Left ventricle myocardium inferior (tissue), 1 donor: ENCODE measurements around the gene VAV3. TPM values are rescaled to one million over a fixed set of nuclear protein-coding genes. Genes with fewer than 3 reads are reported as not detected.

Experiments used
- DNase-seq: peaks from one replicate; pipeline ENCODE4 v3.0.0-alpha.2; 2020
- H3K27ac ChIP-seq: fragments of 200-600 bp; replicated peaks from 2 replicates; pipeline ENCODE4 v1.8.0; 2021
- H3K27me3 ChIP-seq: fragments of 200-600 bp; 2 replicates; pipeline ENCODE4 v1.8.0; 2021; ENCODE audit warnings: low read depth
- H3K36me3 ChIP-seq: fragments of 200-600 bp; 2 replicates; pipeline ENCODE4 v1.8.0; 2021
- H3K4me1 ChIP-seq: fragments of 200-600 bp; 2 replicates; pipeline ENCODE4 v1.8.0; 2021
- H3K4me3 ChIP-seq: fragments of 200-600 bp; 2 replicates; pipeline ENCODE4 v1.8.0; 2021; ENCODE audit warnings: mild to moderate bottlenecking, moderate library complexity
- H3K9me3 ChIP-seq: fragments of 200-600 bp; replicated peaks from 2 replicates; pipeline ENCODE4 v1.8.0; 2021
- intact Hi-C: fragments of 100-400 bp; cut with micrococcal nuclease; formaldehyde crosslinking; loops from one replicate; pipeline ENCODE4 v1.11.0; 2022
- total RNA-seq: library from RNA; stranded (reverse); fragmentation: NEBNext Ultra II Directional; extraction: Animal tissue kit (Norgen Biotek cat#: 25700); gene quantifications from one replicate; pipeline ENCODE4 v1.2.1, GENCODE V29; 2021
- TF ChIP-seq, protein P1 (sequence below): fragments of 200-600 bp; IDR thresholded peaks from 2 replicates; pipeline ENCODE4 v1.8.0; 2021; ENCODE audit warnings: antibody characterized with exemption, mild to moderate bottlenecking, borderline replicate concordance
- donor health status: DM: no; HTN: yes; CAD: no; lungs with severe emphysema.

Gene VAV3
- total RNA-seq, 1 donor from 2014 or later = 1.4 TPM

DNA sequence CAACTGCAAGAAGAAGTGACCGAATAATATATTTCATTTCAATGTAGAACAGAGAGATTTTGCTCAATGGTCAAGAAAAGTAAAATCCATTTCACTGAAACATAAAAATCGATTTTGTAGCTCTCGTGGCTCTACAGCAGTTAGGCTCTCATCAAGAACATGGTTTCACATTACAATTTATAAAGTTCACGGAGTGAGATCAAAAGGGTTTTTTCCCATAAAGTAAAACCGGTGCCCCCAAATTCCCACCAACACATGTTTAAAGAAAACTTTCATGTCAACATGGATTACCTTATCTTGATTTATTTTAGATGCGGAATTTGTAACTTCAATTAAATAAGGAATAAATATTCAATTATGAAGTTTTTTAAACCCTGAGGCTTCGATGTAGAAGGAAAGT lies 16.3 kb upstream of the VAV3 start:
- H3K4me3 ChIP-seq = no peak overlapping the region
- no peaks in the 10 kb centered on the region for H3K27me3 ChIP-seq
- H3K27ac ChIP-seq = no peak overlapping the region
- H3K4me1 ChIP-seq = no peaks in the 10 kb centered on the region
- TF ChIP-seq, protein P1, sequence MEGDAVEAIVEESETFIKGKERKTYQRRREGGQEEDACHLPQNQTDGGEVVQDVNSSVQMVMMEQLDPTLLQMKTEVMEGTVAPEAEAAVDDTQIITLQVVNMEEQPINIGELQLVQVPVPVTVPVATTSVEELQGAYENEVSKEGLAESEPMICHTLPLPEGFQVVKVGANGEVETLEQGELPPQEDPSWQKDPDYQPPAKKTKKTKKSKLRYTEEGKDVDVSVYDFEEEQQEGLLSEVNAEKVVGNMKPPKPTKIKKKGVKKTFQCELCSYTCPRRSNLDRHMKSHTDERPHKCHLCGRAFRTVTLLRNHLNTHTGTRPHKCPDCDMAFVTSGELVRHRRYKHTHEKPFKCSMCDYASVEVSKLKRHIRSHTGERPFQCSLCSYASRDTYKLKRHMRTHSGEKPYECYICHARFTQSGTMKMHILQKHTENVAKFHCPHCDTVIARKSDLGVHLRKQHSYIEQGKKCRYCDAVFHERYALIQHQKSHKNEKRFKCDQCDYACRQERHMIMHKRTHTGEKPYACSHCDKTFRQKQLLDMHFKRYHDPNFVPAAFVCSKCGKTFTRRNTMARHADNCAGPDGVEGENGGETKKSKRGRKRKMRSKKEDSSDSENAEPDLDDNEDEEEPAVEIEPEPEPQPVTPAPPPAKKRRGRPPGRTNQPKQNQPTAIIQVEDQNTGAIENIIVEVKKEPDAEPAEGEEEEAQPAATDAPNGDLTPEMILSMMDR = no peak
- no peaks in the 10 kb centered on the region for H3K36me3 ChIP-seq
- no peak for DNase-seq
- H3K9me3 ChIP-seq = no peaks in the 10 kb centered on the region
- intact Hi-C loops = no loop called here

DNA sequence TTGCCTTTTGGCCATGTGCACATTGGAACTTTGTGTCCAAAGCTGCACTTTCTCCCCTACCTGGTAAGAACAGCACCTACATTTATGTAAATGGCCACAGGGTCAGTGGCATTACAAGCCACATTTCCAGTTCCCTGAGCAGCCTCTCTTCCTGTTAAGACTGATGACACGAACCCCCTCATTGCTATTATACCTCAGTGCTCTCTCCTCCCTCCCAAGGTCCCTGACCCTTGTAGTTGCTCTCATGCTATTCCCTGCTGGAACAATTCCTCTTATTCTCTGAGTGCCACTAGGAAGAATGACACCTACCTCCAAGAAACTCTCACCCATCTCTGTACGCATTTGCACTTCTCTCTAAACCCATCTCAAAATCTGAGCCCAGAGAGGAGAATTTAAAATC lies 14.9 kb upstream of the VAV3 start:
- Histone ChIP-seq H3K36me3 (no peaks in the 10 kb centered on the region), H3K4me1 (no peaks in the 10 kb centered on the region), H3K4me3 (no peak overlapping the region), H3K9me3 (no peaks in the 10 kb centered on the region), H3K27ac (no peak overlapping the region), H3K27me3 (no peaks in the 10 kb centered on the region)
- no peak for DNase-seq
- TF ChIP-seq, protein P1 = no peak
- intact Hi-C loops = no loop called here

DNA sequence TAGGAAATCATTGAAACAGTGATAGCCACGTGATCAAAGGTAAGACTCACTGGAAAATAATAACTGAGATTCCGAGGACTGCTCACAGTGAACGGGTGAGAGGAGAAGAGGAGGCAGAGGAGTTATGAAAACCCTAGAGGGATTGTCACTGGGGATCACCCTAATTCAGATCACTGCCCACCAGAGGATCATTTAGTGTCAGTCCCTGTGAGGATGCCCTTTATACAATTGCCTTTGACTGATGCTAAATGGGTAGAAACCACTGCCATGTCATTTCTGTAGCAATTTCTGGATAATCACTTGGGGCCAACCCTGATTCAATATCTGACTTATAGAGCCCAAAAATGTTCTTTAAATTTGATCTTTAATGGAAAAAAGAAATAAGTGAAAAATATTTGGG lies 14.1 kb upstream of the VAV3 start:
- DNase-seq = no peak
- Histone ChIP-seq H3K27ac (no peak overlapping the region), H3K4me3 (no peak overlapping the region), H3K9me3 (no peaks in the 10 kb centered on the region), H3K27me3 (no peaks in the 10 kb centered on the region), H3K4me1 (no peaks in the 10 kb centered on the region), H3K36me3 (no peaks in the 10 kb centered on the region)
- TF ChIP-seq, protein P1 = no peak
- intact Hi-C loops = no loop called here

DNA sequence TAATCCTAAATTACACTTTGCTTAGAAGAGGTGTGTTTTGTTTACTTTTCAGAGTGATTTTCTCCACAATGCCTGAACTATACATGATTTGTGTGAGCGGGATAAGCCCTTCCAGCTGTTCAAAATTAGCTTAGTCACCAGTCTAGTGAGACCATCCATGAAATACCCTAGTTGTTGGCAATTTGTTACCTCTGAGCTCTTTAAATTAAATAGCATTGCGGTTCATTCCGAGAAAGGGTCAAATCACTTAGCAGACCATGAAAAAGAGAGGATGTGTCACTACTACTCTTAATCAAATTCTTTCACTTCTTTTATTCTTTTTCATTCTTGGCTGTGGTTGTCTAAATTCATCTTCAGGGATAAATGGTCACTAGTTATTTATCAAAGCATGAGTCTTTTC lies 11.9 kb upstream of the VAV3 start:
- H3K4me3 ChIP-seq = no peak overlapping the region
- H3K4me1 ChIP-seq = no peaks in the 10 kb centered on the region
- no peak for DNase-seq
- intact Hi-C loops = no loop called here
- no peaks in the 10 kb centered on the region for H3K36me3 ChIP-seq
- H3K27me3 ChIP-seq = no peaks in the 10 kb centered on the region
- TF ChIP-seq, protein P1 = no peak
- no peak overlapping the region for H3K27ac ChIP-seq
- no peaks in the 10 kb centered on the region for H3K9me3 ChIP-seq

DNA sequence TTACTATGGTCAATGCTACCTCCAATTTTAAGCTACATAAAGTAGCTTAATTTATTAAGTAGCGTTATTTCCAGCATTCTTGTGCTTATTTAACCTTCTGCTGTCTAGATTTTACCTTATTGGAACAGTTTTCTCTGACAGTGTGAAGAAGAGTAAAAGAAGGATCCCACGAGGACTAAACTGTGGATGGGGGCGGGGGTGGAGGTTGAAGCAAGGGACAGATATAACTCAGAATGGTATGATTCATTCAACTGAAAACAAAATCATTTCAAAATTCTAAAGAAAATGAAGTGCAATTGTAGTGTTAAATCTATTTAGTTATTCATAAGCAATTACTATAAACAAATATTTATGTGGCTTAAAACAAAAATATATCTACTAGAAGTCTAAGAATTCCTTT lies 11.5 kb upstream of the VAV3 start:
- Histone ChIP-seq H3K36me3 (no peaks in the 10 kb centered on the region), H3K27me3 (no peaks in the 10 kb centered on the region), H3K27ac (no peak overlapping the region), H3K4me1 (no peaks in the 10 kb centered on the region), H3K9me3 (no peaks in the 10 kb centered on the region), H3K4me3 (no peak overlapping the region)
- DNase-seq = no peak
- TF ChIP-seq, protein P1 = no peak
- intact Hi-C loops = no loop called here

DNA sequence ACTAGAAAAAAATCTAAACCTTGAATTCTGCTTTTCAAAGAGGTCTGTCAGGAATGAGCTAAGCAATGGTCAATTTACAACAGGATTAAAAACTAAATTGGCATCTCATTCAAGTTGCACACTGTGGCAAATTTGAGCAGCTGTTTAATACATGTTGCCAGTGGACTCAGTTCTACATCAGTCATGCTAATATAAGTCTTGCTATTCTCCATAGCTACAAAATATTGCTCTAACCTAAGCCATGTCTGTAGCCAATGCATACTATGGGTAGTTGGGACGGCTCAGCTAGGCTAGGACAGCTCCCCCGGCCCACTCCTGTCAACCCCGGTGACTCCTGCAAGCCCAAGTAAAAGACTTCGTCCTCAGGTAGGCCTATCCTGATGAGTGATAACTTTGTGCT lies 10.9 kb upstream of the VAV3 start:
- H3K36me3 ChIP-seq = no peaks in the 10 kb centered on the region
- no peak for DNase-seq
- intact Hi-C loops = no loop called here
- TF ChIP-seq, protein P1 = no peak
- no peak overlapping the region for H3K4me3 ChIP-seq
- no peaks in the 10 kb centered on the region for H3K27me3 ChIP-seq
- no peaks in the 10 kb centered on the region for H3K9me3 ChIP-seq
- no peak overlapping the region for H3K27ac ChIP-seq
- no peaks in the 10 kb centered on the region for H3K4me1 ChIP-seq
